ENCODE measurements around the gene CPEB3.
"Not testable (repeated sequence)": the region's sequence is repeated elsewhere in the genome, so short reads cannot be mapped to it uniquely, and the experiment has no call there.

Gene CPEB3

DNA sequence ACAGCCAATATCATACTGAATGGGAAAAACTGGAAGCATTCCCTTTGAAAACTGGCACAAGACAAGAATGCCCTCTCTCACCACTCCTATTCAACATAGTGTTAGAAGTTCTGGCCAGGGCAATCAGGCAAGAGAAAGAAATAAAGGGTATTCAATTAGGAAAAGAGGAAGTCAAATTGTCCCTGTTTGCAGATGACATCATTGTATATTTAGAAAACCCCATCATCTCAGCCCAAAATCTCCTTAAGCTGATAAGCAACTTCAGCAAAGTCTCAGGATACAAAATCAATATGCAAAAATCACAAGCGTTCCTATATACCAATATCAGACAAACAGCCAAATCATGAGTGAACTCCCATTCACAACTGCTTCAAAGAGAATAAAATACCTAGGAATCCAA is 156.8 kb downstream of the CPEB3 start:
- not testable (repeated sequence) for DNase-seq

DNA sequence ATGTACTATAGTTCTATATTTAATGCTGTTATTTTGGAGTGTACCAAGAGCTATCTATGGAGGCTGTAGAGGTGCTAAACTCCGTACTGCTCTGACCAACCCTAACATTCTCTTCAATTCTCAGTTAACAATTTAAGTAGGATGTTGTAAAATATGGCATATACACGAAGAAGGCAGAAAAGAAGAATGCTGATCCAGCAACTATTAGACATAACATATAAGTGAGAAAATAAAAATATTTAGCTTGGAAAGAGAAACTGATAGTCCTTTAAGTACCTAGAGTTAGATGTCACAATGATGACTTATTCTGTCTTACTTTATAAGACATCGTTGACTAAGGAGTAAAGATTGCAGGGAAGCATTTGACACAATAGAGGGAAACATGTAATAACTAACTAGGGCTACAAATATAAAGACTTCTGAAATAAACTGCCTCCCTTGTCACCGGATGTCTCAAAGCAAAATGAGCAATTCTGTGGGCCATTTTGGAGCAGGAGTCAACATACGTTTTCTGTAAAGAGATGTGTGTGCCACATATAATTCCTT is 159.5 kb downstream of the CPEB3 start:
- no peak for DNase-seq

DNA sequence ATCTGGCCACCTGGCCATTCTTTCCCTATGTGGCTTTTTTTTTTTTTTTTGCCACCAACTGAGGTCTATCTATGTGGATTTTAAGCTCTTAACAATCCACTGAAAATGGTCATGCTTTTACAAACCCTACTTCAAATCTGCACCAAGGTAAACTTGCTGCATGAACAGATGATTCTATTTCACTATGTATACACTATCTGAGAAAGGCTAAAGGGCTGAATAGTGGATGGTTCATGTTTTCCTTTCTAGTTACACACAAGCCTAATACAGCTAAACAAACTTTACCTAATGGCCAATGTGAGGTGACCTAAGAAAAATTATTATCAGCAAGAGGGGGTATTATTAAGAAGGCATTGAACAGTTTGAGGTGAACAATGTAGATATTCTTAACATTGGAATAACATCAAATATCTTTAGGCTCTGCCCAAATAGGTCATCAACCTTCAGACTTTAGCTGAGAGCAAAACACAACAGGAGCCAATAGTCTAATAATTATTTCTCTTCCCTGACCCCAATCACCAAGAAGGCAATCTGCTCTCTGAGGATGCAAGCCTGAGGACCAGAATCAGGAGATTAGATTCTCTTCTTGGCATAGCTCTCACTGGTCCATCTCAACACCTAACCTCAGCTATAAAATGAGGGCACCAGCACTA is 160.1 kb downstream of the CPEB3 start:
- DNase-seq = no peak

DNA sequence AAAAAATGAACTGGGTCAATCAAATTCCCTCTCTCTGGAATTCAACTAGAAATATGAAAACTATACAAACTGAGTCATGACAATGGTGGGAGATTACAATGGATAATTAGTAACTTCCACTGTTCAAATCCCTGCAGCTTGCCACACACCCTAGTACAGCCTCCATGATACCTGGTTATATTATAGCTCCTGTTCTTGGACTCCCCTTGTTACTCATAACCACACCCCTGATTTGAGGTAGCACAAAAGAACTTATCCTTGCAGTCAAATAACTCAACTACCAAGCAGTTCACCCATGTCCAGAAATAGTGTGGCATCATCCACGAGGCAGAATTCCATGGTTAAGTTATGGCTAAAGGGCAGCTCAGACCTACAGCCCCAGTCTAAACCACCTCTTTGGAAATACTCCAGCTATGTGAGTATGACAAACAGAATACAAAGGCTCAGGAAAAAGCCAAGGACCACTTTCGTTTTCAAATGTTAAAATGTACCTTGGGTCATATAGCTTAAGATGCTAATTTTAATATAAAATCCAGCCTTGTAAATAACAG is 164.7 kb downstream of the CPEB3 start:
- DNase-seq = no peak

DNA sequence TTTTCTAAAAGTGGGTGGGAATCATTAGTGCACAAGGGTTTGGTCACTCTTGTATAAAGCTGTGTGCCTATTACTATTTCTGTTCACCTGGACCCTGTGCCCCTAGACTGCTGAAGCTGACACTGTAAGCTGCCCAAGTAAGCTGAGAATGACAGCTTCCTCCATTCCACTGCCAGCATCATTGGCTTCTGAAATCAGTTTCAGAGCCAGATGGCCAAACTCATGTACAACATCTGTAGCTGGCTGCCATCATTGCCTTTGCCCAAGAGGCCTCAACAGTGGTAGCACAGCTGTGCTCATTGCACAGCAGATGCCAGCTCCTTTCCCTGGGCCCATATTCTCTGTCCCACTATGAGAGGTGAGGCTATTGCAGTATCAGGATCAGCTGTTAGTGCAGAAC is 165.7 kb downstream of the CPEB3 start:
- no peak for DNase-seq

DNA sequence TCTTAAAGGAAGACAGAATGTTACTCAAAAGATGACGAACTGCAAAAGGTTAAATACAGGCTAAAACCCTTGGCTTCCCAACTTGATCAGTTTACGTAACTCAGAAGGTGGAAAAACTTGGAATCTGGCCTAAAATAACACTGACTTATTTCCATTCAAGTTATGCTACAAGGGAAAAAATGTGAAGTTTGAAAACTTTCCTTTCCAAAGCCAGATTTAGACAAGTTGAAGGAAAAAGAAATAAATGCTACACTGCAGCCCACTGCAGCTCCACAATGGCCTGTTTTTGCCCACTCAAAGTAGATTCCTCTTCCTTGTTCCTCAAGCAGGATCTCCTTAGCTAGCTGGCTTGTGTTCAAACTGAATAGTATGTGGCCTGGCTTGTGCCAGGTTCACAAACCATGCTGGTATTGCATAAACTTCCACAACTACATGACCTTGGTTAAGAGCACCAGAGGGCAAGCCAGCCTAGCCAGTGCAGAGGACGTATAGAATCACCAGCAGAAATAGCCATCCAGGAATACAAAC is 166.2 kb downstream of the CPEB3 start:
- no peak for DNase-seq

DNA sequence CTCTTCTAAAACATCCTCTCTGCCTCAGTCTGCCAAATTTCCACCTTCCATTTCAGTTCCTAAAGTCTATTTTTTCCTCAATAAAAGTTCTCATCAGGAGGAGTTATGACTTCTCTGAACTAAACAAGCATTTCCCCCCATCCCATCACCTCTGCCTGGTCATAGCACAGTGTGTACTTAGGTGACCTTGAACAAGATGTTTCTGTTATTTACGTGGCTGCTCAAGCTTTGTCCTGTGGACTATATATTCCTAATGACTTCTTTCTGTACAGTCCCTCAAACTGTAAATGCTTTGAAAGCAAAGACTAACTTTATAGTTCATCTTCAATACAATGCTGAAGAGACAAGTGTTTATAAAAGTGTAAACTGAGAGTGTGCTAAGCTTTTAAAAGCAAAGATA is 166.9 kb downstream of the CPEB3 start:
- DNase-seq = no peak

DNA sequence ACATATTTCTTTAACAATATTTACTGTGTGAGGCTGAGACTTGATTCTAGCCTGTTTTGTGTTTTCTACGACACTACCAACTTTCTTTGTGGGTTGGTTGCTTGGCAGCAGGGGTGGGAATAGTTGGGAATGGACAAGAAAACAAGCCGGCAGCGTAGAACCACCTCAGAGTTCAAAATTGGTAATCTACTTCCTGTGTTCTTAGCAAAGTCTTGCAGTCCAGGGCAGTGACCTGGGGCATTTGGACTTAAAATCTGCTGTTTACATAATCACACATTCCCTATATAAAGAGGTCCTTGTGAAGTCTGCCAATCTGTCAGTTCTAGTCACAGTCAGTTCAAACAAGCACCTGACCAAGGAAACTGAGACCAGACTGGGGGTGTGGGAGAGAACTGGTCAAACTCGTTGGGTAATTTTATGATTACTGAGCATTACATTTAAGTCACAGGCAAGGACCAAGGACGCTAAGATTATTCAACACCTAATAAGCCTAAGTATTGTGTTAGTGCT is 167.9 kb downstream of the CPEB3 start:
- DNase-seq = no peak

DNA sequence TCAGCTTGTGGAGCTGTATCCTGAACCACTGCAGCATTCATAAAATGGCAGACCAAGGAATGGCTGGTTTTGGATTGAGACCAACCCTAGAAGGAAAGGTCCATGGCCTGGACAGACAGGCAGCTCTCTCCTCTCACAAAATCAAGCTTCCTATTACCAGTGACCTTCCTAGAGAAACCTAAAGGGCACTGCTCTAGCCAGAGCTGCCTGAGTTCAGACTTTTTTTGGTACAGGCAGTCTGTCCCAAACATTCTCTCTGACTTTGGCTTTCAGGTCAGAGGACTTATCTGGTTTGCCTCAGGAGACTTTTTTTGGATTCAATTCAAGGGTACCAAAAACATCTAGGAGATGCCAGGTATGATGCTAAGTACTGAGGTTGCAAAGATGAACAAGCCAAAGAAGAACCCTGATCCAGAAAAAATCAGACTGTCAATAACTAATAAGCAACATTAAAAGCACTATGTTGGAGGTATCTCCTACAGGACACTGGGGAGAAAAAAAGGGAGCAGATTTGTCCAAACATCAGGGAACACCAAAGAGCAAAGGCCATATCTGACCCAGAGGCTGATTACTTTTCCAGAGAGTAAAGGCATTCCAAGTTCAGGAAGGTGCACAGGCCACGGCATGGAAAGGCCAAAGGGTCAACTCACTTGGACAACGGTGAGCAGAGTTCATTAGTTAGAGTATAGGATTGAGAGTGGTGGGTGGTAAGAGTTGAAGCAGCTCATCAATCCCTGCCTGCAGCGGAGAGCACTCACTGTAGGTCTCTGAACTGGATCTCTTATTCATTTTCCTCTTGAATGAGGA is 169.0 kb downstream of the CPEB3 start:
- DNase-seq = no peak

DNA sequence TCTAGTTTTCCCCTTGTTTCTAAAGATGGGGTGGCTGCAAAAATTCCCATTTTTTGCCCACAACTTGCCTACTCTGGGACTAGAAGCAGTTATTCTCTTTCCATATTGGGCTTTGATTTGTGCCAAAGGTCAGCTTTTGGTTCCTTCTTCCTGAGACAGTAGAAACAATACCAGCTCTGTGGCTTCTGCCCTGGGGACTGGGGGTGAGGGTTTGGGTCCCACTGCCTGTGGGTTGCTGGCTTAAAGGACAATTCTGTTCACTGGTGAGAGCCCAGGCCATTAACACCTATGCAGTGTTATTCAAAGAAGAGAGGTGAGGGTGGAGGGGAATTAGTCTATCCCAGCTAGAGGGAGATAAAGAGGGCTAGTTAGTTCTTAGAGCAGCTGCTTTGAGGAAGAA is 171.5 kb downstream of the CPEB3 start:
- DNase-seq = no peak

DNA sequence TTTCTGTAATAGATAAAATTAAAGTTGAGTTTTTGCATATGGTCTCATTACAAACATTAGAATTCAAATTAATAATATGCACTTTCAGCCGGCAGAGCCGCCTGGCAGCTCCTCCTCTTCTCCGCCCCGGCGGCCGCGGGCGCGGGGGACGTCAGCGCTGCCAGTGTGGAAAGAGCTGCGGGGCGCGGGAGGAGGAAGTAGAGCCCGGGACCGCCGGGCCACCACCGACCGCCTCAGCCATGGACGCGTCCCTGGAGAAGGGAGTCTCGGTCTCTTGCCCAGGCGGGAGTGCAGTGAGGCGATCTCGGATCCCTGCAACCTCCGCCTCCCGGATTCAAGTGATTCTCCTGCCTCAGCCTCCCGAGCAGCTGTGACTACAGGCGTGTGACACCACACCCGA is 176.0 kb downstream of the CPEB3 start:
- not testable (repeated sequence) for DNase-seq

DNA sequence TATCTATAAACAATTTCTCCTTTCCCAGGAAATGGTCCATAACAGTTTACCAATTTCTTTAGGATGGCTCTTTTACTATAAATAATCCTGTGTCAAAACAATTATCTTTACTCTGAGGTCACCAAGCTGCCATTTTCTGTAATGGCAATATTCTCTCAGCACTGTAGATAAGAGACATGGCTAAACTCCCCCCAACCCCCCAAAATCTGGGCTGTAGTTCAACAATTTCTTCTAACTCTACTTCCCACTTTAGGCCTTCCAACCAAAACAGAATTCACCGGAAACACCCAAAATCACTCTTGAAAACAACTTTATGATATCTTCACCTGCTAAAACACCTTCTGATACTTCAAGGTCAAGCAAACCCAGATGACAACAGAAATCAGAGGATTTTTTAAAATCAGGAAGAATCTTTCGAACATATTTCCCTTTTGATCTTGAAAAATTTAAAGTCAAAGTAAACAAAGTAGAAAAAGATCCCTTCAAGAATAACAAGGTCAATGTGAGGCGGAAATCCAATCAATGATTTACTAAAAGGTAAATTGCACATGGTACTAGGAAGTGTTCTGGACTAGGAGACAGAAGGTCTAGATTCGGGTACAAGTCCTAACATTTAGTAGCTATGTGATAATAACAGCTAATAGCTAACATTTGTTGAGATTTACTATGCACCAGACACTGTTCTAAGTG is 176.8 kb downstream of the CPEB3 start:
- DNase-seq = no peak

DNA sequence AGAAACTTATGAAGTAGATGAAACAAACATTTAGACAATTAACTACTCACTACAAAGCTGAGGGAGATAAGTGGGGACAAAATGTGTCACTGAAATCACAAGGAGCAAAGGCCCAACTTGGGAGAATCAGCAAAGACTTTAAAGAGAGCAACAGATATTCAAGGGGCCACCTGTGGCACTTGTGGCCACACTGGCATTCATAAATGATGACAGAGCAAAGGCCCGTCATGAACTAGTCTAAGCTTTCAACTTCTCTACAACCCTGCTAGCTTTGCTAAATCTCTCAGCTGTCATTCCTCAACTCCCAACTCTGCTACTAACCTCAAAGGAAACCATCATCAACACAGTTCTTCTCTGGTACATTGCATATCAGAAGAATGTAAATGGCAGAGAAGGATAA is 178.4 kb downstream of the CPEB3 start:
- no peak for DNase-seq

DNA sequence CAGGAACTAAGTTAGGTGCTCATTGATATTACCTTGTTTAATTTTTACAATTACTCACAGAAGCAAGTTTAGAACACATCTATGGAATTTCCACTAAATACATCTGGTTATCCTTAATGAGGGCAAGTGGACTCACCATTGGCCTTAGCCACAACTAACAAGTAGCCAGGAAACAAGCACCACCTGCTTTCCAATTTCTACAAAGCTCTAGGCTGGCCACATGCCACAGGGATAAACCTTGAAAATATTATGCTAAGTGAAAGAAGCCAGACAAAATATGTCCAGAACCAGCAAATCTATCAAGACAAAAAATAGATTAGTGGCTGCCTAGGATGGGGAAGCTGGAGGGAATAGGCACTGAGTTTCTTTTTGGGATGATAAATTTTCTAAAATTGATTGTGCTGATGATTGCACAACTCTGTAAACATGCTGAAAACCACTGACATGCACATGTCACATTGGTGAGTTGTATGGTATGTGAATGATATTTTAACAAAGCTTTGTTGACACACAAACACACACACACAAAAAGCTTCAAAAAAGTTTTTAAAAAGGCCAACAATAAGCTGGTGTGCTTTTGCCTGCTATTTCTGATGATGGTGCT is 179.4 kb downstream of the CPEB3 start:
- no peak for DNase-seq

DNA sequence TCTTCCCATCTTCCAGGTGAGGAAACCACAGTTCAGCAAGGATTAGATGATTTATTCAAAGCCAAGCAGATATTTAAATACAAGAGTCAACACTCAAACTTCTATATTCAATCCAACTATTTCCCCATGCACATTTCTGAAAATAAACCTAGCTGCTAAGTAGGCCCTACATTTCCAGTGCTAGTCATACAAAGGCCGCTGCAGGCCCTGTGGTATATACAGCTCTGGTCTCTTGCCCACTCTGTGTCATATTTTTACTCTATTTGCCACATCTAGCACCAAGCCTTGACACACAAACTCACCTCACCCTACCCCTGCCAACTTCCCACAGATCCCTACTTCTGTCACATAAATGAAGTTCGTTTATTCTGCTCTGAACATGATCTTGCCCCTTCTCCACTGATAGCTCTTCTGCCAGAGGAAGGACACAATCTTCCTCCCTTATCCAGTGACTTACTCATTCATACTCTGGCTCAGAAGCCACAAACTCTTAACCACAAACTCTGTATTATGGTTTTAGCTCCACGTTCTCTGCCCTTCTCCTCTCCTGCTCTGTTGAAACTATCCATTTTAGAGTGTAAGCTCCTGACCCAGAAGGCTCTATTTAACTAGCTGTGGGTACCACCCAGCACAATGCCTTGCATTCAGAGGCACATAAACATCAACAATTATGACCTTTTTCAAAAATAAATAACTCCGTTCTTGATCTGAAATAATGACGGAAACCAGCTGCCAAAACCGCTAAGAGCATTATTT is 180.7 kb downstream of the CPEB3 start:
- no peak for DNase-seq

DNA sequence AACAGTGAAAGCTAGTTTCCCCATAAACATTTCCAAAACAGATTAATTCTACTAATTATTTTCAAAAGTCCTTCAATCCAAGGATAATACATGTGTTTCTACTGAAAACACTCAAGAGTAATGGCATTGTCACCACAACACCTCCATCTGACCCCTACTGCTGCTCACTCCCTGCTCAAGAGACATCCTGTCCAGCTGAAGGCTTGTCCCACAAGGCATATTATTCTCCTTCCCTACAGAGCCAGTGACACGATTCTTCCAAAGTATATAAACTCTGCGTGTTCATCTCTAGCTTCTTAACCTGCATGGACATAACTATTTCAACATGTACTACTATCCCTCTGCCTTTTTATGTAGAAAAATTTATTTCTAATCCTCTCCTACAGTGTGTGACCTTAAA is 182.1 kb downstream of the CPEB3 start:
- no peak for DNase-seq

DNA sequence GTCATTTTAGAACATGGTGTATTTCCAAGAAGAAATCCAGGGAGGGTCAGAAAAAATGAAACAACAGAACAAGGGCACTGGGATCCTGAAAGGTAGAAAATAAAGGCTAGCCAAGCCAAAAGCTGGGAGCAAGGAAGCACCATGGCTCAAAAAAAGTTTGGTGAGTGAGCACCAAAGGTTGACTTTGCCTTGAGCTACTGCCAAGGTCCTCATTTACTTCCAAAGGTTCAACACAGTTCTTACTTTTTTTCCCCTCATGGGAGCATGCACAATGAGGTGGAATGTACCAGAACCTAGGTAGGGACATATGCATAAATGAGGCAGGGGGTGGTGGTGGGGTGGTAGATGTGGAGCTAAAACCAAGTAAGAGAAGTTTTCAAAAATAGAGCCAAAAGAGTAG is 182.8 kb downstream of the CPEB3 start:
- DNase-seq = no peak

DNA sequence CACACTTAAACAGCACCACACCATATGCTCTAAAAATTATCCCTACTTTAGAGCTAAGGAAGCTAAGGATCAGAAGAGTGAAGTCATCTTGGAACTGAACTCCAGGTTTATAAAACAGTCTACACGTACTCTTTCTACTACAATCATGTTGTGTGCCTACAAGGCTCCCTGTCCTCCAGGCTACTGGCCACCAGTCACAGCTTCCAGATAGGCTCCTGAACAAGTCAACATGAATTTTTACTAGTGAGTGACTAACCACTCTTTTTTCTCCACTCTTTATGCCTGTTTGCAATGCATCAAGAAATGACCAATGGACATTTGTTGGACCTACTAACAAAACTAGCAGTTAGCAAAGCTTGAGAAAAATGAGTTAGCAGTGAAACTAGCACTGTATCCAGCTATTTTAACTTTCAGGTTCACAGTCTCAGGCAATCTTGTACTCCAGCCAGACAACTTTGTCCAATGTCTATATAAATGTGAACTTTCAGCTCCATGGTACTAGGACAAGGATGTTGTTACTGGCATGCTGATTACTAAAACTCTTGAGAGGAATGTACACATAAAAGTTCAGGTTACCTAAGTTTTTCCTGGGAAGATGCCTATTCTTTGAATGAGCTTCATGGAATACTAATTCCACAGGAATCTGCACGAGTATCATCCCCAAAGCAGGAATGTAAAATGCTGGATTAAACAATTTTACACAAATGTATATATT is 187.3 kb downstream of the CPEB3 start:
- no peak for DNase-seq

DNA sequence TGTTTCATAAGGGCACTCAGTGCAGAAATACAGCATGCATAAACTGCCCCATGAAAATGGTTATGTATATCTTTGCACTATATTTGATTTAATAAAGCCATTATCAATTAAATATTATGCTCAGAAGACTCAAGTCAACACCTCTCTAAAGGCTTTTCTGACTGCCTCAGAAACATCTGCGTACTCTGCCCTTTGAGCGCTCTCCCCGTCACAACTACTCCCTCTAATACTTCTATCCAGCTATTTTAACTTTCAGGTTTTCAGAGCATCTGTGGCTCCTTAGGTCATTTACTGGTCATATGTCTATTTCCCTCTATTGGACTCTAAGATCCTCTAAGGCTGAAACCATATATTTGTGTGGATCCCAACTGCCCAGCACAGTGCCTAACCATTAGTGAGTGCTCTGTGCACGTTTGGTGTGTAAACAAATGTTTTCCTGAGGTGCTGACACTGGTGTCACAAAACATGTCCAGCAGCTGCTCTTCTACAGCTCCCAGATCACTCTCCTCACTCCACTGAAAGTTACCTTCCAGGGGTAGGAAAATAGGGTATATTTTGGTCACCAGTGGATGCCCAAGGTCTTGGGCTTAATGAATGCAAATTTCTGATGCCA is 188.2 kb downstream of the CPEB3 start:
- no peak for DNase-seq

DNA sequence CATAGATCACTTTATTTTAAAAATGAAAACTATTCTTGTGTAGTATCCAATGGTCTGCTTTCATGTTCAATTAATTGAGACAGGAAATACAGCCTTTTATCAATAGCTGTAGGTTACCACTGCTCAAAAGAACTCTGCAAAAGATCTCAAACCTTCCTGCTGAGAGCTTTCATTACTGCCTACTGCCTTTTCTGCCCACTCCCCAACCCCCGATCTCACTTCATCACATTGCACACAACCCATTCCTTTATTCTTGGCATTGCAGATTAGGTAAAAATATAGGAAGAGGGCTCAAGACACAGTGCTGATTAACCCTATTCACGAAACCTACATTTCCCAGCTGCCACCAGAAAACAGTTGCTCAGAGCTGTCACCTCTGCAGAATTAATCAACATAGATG is 195.9 kb downstream of the CPEB3 start:
- DNase-seq = no peak

DNA sequence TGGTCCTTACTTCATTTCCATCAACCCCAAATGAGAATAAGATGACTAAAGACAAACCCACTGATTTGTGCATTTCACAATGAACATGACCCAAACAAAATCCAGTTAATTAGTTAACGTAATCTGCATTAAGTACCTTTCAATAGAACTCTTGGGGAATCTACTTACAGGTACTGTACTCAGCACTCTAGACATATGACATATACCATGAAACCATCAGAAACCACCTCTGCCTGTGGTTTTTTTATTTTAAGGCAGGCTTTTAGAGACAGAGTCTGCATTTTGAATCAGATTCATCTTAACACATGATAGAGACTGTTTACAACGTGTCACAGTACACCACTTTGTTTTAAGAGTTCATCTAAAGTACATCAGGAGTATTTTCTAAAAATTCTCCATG is 198.9 kb downstream of the CPEB3 start:
- no peak for DNase-seq

Data from amniotic stem cell (primary cell).